ENCODE measurements around the gene COA1.

The COA1 gene

DNA sequence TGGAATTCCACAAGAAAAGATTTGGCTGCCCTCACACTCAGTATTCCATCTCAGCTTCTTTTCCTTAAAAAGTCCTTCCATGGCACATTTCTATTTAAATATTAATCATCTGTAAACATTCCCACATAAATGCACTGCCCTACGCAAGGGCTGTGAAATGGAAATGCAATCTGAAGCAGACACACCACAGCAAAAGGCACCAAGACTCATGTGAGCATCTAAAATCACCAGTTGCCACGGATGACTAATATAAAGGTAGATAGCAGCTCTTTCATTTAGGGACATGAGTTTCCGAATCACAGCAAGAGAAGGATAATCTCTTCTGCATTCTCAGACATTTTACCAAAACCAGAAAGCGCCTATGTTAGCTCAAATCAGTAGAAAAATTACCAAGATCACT is 31.6 kb downstream of the COA1 start:
- ChIA-PET CTCF (interaction anchor here (0.9 to 6.8 kb wide), 14 partner anchors 9 to 258 kb away, joined by 3 to 497 read pairs (median 6); partner anchors contain the start of gene STK17A), POLR2A (interaction anchor here (4.6 kb wide), 1 partner anchor 115 kb away, joined by 51 read pairs; the partner anchor contains the start of gene STK17A)
- H3K4me3 ChIP-seq (ENCODE audit: low read depth, low read length) = no peak overlapping the region
- TF ChIP-seq, protein P1, sequence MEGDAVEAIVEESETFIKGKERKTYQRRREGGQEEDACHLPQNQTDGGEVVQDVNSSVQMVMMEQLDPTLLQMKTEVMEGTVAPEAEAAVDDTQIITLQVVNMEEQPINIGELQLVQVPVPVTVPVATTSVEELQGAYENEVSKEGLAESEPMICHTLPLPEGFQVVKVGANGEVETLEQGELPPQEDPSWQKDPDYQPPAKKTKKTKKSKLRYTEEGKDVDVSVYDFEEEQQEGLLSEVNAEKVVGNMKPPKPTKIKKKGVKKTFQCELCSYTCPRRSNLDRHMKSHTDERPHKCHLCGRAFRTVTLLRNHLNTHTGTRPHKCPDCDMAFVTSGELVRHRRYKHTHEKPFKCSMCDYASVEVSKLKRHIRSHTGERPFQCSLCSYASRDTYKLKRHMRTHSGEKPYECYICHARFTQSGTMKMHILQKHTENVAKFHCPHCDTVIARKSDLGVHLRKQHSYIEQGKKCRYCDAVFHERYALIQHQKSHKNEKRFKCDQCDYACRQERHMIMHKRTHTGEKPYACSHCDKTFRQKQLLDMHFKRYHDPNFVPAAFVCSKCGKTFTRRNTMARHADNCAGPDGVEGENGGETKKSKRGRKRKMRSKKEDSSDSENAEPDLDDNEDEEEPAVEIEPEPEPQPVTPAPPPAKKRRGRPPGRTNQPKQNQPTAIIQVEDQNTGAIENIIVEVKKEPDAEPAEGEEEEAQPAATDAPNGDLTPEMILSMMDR (IDR thresholded peaks at IDR 0.05; ENCODE audit: insufficient read depth, low read length, missing control alignments) = no peak
- DNase-seq (ENCODE audit: low read depth, low spot score) = no peak

DNA sequence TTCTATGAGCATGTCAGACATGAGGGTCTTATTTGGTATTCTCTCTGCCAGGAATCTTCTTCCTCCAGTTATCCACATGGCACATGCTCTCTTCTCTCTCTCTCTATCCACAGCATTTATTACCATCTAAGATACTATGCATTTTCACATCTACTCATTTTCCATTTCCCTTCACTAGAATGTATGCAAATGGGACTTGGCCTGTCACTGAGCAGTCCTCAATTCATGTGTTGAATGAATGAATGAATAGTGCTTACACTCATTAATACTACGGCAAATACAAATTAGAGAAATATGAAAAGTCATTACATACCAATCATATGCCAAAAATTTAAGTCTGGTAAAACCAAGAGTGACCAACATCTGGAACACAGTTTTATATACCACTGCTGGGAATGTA is 34.0 kb downstream of the COA1 start:
- no peak for DNase-seq (ENCODE audit: low read depth, low spot score)
- ChIA-PET POLR2A (interaction anchor here (3.0 kb wide), 1 partner anchor 112 kb away, joined by 22 read pairs; the partner anchor contains the start of gene STK17A), CTCF (interaction anchor here (4.6 kb wide), 1 partner anchor 113 kb away, joined by 38 read pairs; the partner anchor contains the start of gene STK17A)
- H3K4me3 ChIP-seq (ENCODE audit: low read depth, low read length) = no peak overlapping the region
- TF ChIP-seq, protein P1 (IDR thresholded peaks at IDR 0.05; ENCODE audit: insufficient read depth, low read length, missing control alignments) = no peak

DNA sequence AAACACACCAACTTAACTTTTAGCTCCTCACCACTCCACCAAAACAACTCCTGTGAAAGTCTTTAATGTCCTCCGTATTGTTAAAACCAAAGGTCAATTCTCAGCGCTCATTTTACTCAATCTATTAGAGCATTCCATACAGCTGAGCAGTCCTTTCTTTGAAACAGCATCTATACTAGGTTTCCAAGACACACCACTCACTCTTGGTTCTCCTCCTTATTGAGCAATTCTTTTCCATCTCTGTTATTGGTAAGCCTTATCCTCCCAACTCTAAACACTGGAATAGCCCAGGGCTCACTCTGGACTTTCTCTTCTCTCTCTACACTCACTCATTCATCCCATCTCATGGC is 34.9 kb downstream of the COA1 start:
- peak; percentile 57 for DNase-seq (ENCODE audit: low read depth, low spot score)
- POLR2A ChIA-PET = interaction anchor here (0.9 to 3.0 kb wide), 2 partner anchors 47 to 111 kb away, joined by 6 to 22 read pairs; partner anchors contain the start of gene STK17A
- no peak overlapping the region for H3K4me3 ChIP-seq (ENCODE audit: low read depth, low read length)
- TF ChIP-seq, protein P1 (IDR thresholded peaks at IDR 0.05; ENCODE audit: insufficient read depth, low read length, missing control alignments) = no peak
- CTCF ChIA-PET = interaction anchor here (1.4 to 4.6 kb wide), 2 partner anchors 8 to 112 kb away, joined by 3 to 38 read pairs; partner anchors contain the start of gene STK17A

DNA sequence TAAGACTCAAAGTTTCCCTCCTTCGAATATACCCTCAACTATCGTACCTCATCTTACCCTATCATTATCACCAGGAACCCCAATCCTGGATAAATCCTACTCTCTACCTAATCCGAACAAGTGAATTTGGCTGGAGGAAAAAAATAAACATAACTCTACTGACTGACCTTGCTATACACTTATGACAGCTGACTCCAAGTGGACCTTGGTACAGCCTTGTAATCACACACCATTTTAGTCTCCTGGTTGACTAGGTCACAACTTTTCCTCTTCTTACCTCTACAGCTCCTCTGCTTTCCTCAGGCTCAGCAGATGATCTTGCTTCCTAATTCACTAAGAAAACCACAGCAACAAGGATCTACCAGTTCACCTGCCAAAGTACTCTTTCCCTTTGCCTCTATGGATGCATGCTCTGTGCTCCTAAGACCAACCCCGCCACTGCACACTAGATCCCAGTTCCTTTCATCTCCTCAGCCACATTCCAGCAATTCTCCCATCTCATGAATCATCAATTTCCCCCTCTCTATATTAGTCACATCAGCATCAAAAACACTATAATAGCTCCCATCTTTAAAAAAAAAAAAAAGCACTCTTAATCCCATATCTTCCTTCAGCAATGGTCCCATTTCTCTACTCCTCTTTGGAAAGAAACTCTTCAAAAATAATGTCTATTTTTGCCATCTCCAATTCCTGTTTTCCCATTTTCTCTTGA is 35.5 kb downstream of the COA1 start:
- POLR2A ChIA-PET = interaction anchor here (0.5 to 3.0 kb wide), 4 partner anchors 46 to 111 kb away, joined by 3 to 22 read pairs (median 6); partner anchors contain the start of gene STK17A
- TF ChIP-seq, protein P1 (IDR thresholded peaks at IDR 0.05; ENCODE audit: insufficient read depth, low read length, missing control alignments) = no peak
- CTCF ChIA-PET = interaction anchor here (1.0 to 4.6 kb wide), 6 partner anchors 8 to 760 kb away, joined by 3 to 38 read pairs (median 3); partner anchors contain the start of gene STK17A
- no peak overlapping the region for H3K4me3 ChIP-seq (ENCODE audit: low read depth, low read length)
- no peak for DNase-seq (ENCODE audit: low read depth, low spot score)

DNA sequence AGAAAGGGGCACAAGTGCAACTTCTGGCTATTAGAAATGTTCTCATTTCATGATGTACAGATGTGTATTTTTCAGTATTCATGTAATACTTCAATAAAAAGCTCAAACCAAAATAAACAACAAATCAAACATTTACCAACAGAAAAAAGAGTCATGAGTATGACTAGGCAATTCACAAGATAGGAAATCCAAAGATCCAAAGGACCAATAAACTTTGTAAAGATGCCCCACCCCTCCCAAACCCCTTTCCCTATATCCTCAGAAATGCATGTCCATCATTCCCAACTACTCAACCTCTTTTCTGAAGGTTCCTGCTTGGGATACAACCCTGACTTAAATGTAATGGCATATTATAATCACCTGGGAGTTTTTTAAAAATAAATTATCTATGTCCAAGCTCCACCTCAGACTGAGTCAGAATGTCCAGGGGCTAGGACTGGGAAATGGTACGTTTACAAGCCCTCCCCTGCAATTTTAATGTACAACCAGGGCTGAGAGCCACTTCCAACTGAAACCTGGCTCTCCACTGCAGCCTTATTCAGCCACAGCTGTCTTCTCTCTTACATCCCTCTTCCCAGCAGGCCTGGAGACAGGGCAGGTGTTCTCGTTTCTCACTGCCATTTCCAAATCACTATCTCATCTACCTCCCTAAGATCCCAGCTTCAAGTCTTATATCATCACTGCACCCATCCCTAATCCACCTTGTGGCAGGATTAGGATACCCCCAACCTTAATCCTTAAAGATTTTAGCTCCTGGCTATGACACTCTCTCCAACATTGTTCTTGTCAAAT is 36.5 kb downstream of the COA1 start:
- TF ChIP-seq, protein P1 (IDR thresholded peaks at IDR 0.05; ENCODE audit: insufficient read depth, low read length, missing control alignments) = no peak
- ChIA-PET POLR2A (interaction anchor here (1.4 to 3.0 kb wide), 2 partner anchors 45 to 110 kb away, joined by 5 to 22 read pairs; partner anchors contain the start of gene STK17A), CTCF (interaction anchor here (0.8 to 4.6 kb wide), 9 partner anchors 8 to 759 kb away, joined by 3 to 38 read pairs (median 3); partner anchors contain the start of gene STK17A)
- no peak for DNase-seq (ENCODE audit: low read depth, low spot score)
- no peak overlapping the region for H3K4me3 ChIP-seq (ENCODE audit: low read depth, low read length)
